ENCODE results near the gene RUNX1. TPM values are rescaled to one million over a fixed set of nuclear protein-coding genes. Genes with fewer than 3 reads are reported as not detected.
A peak's percentile ranks its signal among the peaks of the same experiment; 100 is the strongest.

The RUNX1 gene
- total RNA-seq, 1 experiment from 2014 or later = 3.9 TPM

DNA sequence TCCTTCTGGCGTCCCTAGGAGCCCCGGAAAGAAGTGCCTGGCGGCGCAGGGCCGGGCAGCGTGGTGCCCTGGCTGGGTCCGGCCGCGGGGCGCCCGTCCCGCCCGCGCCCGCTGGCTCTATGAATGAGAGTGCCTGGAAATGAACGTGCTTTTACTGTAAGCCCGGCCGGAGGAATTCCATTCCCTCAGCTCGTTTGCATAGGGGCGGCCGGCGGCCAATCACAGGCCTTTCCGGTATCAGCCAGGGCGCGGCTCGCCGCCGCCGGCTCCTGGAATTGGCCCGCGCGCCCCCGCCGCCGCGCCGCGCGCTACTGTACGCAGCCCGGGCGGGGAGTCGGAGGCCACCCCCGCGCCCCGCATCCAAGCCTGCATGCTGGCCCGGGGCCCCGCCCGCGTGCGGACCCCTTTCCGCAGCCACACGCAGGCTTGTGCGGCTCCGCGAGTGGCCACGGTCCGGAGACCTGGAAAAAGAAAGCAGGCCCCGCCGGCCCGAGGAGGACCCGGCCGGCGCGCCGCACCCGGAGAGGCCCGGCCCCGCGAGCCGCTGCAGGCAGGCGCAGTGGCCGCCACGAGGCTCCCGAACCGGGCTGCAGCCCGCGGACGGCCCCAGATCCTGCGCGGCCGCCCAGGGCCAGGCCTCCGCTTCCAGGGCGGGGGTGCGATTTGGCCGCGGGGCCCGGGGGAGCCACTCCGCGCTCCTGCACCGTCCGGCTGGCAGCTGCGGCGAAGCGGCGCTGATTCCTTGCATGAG is 160.4 kb downstream of the RUNX1 start:
- in situ Hi-C loops (cut with HindIII; ENCODE audit: low pct_unique_long_range_greater_than_20kb, low sequenced_read_pairs) = no loop called here
- peak; percentile 92 for DNase-seq (ENCODE audit: low read depth, low spot score)

DNA sequence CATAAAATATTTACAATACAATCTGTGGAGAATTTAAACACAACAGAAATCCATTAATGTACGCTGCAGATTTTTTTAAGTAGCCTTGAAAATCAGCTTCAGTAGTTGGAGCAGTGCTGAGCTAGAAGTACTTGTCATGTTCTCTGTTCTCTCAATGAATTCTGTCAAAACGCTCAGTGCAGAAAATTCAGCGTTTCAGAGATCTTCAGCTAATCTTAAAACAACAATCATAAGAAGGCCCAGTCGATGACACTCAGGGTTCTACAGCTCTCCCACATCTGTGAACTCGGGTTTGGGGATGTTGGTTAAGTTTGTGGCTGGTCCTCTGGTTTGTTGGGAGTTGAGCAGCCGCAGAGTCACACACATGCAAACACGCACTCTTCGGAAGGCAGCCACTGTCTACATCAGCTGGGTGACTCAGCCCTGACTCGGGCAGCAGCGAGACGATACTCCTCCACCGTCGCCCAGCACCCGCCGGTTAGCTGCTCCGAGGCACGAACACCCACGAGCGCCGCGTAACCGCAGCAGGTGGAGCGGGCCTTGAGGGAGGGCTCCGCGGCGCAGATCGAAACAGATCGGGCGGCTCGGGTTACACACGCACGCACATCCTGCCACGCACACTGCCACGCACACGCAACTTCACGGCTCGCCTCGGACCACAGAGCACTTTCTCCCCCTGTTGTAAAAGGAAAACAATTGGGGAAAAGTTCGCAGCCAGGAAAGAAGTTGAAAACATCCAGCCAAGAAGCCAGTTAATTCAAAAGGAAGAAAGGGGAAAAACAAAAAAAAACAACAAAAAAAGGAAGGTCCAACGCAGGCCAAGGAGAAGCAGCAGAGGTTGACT is 161.2 kb downstream of the RUNX1 start:
- peak; percentile 60 for DNase-seq (ENCODE audit: low read depth, low spot score)
- in situ Hi-C loops (cut with HindIII; ENCODE audit: low pct_unique_long_range_greater_than_20kb, low sequenced_read_pairs) = no loop called here

DNA sequence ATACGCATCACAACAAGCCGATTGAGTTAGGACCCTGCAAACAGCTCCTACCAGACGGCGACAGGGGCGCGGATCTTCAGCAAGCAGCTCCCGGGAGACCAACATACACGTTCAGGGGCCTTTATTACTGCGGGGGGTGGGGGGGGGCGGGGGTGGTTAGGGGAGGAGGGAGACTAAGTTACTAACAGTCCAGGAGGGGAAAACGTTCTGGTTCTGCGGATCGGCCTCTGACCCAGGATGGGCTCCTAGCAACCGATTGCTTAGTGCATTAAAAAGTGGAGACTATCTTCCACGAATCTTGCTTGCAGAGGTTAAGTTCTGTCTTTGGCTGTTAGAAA is 162.0 kb downstream of the RUNX1 start:
- DNase-seq (ENCODE audit: low read depth, low spot score) = no peak

DNA sequence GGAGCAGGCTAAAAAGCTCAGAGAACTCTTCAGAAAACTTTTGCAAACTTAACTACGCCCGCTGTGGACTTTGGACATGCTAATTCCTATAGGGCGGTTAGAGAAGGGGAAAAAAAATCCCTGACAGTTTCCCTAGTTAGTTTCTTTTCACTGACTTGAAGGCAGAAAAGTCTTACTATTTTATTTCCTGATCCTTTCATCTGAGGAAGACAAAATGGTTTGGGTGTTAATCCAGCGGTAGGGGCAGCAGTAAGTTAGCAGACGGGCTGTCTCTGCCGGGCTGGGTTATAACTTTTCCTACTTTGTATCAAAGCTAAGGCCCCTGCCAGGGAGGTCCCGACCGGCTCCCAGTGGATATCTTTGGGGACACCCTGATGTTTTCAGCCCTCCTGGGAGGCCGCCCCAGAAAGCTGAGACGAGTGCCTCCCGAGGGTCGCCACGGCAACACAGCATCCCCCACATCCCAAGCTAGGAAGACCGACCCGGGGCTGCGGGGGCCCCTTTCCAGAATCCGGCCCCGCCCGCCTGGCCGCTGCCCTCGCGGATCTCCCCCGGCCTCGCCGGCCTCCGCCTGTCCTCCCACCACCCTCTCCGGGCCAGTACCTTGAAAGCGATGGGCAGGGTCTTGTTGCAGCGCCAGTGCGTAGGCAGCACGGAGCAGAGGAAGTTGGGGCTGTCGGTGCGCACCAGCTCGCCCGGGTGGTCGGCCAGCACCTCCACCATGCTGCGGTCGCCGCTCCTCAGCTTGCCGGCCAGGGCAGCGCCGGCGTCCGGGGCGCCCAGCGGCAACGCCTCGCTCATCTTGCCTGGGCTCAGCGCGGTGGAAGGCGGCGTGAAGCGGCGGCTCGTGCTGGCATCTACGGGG is 162.6 kb downstream of the RUNX1 start:
- in situ Hi-C loops (cut with HindIII; ENCODE audit: low pct_unique_long_range_greater_than_20kb, low sequenced_read_pairs) = no loop called here
- no peak for DNase-seq (ENCODE audit: low read depth, low spot score)

More for the DNA sequence above, 162.0 kb downstream of the RUNX1 start:
- in situ Hi-C loops (cut with HindIII; ENCODE audit: low pct_unique_long_range_greater_than_20kb, low sequenced_read_pairs) = no loop called here

DNA sequence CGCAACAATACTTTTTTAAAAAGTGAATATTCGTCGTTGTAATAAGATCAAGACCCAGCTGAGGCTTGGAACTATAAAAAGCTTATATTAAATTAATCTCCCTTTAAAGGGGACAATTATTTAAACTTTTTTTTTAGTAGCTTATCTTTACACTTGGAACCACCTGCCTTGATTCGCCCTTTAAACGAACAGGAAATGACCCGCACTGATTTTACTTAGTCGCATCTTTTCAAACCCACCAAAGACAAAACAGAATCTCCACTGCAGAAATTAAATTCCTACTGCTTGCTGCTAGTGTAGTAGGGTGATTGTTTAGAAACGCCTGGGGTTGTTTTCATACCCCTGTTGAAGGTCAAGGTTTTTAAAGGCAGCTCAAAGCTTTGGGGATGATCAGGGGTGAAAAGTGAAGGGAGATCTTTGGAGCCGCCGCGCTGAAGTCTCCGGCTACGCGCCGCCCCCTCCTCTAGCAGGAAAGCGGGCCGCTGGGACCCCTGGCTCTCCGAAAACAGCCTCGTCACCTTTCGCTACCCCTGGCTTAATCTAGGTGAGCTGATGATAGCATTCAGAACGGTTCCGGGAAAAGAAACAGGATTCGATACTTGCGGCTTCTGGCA is 163.4 kb downstream of the RUNX1 start:
- in situ Hi-C loops (cut with HindIII; ENCODE audit: low pct_unique_long_range_greater_than_20kb, low sequenced_read_pairs) = no loop called here
- peak; percentile 32 for DNase-seq (ENCODE audit: low read depth, low spot score)

DNA sequence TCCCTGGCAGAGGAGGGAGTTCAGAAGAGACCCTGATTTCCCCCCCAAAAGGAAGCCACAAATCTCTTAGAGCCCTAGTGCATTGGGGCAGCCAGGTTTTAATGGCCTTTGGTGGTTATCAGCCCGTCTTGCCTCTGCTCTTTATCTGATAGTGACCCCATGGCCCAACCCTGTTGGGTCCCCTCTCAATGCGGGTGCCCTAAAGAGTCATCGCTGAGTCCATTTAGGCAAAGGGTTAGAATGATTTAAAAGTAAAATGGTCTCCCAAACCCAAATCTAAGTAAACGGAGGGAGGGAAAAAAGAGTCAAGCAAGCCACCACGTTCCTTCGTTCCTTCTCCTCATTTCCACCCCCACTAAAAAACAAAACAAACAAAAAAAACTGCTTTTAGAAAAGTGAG is 164.0 kb downstream of the RUNX1 start:
- DNase-seq (ENCODE audit: low read depth, low spot score) = no peak
- in situ Hi-C loops (cut with HindIII; ENCODE audit: low pct_unique_long_range_greater_than_20kb, low sequenced_read_pairs) = no loop called here

DNA sequence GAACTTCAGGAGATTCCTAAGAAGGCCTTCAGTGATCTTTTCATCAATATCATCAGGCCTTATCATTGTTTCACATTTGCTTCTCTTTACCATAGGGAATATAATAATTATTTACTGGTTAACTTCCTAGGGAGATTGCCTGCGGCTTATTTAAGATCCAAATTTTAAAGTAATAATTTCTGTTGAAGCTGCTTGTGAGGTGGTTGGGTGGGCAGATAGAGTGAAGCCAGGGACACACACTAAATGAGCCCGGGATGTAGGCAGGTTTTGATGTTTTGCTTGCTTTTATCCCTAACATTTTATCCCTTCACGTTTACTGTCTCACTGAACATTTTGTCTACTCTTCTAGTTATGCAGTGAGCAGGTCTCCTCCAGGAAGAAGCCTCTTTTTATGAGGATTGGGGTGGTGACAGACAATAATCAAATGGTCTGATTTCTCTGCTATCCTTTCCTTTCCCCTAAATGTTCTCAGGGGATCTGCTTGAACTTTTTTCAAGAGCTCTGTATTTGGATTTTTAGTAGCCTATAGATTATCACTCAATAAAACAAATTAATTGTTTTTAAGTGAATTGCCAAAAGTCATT is 164.7 kb downstream of the RUNX1 start:
- in situ Hi-C loops (cut with HindIII; ENCODE audit: low pct_unique_long_range_greater_than_20kb, low sequenced_read_pairs) = no loop called here
- no peak for DNase-seq (ENCODE audit: low read depth, low spot score)

DNA sequence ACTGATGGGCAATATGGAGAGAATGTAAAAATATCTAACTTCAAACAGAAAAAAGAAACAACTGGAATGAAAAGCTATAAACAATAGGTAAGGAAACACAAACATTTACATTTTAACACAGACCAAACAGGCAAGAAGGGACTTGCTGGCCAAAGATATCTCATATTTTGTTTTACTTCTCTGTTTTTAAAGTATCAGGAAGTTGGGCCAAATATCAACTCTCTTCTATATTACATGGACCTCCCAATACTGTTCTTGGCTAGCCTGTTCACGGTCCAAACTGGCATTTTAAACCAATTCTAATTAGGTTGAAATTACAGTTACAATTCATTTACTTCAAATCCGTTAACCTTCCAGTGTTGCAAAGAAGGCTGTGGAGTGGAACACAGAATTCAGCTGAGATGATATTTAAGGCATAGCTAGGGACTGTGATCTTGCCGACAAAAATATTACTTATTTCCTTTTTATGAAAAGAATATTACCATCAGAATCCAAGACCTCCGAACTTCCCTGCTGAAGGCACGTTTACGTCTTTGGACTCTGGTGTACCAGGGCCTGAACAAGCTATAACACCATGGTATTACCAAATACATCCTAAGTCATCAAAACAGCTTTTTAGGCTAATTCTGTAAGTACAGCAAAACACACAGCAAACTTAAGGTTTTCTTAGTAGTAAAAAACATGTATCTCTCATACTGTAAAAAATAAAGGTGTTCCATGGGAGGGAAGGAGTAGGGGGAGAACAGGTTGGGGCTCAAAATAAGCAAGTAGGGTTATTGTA is 165.4 kb downstream of the RUNX1 start:
- no peak for DNase-seq (ENCODE audit: low read depth, low spot score)
- in situ Hi-C loops (cut with HindIII; ENCODE audit: low pct_unique_long_range_greater_than_20kb, low sequenced_read_pairs) = no loop called here

DNA sequence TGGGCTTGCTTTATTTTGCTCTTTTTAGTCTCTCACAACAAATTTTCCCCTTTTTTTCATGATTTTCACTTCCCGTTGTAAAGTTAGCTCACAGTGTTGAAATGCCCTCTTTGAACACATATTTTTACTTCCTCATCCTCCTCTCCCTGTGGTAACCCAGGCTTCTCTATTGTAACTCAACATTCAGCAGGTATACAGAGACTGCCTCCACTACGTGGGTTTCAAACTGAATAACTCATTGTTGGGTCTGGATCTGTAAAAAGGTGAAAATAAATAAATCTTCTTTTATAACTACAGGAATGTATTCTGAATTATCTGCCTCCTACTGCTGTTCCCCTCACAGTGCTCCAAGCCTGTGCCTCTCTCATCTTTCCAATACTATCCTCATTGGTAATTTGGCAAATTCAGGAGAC is 166.4 kb downstream of the RUNX1 start:
- in situ Hi-C loops (cut with HindIII; ENCODE audit: low pct_unique_long_range_greater_than_20kb, low sequenced_read_pairs) = no loop called here
- DNase-seq (ENCODE audit: low read depth, low spot score) = no peak

DNA sequence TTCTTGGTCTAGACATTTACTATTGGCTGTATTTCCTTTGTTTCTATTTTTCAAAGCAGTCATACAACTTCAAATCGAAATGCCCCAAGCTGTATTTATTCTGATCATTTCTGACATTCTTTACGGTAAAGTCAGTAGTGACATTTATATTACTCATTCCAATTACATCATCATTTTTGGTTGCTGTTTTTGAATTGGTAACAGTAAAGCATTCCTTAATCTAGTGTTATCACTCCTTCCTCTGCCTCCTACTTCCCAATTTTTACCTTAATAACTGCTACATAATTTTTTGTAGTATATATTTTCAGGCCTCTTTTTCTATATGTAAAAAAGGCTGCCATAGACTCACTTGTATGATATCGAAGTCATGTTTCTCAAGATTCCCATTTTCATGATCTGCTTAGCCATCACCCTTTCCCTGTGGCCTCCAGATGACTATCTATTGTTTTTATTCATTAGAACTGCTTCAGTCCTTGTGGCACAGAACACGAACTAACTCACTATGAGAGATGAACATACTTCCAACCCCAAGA is 167.2 kb downstream of the RUNX1 start:
- in situ Hi-C loops (cut with HindIII; ENCODE audit: low pct_unique_long_range_greater_than_20kb, low sequenced_read_pairs) = no loop called here
- no peak for DNase-seq (ENCODE audit: low read depth, low spot score)

DNA sequence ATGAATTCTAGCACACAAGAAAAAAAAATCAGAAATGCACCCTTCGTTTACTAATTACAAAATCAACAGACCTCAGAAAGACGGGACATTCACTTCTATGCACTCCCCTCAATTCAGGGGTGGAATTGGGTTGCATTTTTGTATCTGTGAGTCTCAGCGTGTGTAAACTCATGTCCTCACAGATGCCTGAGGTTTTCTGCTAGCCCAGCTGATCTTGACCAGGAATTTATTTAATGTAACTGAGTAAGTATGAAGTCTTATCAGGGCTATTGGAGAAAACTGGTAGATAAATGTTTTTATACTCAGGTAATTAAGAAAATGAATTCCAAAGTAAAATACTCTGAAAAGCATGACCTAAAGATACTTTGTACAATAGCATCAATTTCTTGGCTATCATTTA is 167.7 kb downstream of the RUNX1 start:
- in situ Hi-C loops (cut with HindIII; ENCODE audit: low pct_unique_long_range_greater_than_20kb, low sequenced_read_pairs) = no loop called here
- no peak for DNase-seq (ENCODE audit: low read depth, low spot score)

DNA sequence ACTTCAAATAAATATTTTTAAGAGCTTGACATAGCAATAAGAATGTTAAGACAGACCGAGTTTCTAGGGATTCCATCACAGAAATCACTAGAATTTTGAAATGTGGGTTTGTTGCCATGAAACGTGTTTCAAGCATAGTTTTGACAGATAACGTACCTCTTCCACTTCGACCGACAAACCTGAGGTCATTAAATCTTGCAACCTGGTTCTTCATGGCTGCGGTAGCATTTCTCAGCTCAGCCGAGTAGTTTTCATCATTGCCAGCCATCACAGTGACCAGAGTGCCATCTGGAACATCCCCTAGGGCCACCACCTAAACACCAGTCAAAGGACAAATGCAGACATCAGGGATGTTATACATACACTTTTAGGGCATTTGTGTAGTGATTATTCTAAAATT is 168.7 kb downstream of the RUNX1 start:
- in situ Hi-C loops (cut with HindIII; ENCODE audit: low pct_unique_long_range_greater_than_20kb, low sequenced_read_pairs) = no loop called here

DNA sequence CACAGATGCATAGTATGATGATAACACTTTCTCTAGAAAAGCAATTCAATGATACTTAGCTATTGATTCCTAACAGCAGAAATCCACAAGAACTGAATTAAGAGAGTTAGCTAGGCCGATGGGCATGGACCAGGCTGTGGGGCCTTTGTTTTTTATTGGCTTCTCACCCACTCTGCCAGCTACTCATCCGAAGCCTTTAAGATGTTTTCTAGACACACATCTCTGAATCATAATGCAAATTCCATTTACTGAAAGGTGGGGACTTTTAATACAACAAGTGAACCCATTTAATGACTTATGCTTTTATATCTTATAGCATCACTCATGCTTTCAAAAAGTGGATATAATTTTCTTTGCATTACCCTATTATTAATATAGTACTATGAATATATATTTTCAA is 170.2 kb downstream of the RUNX1 start:
- in situ Hi-C loops (cut with HindIII; ENCODE audit: low pct_unique_long_range_greater_than_20kb, low sequenced_read_pairs) = no loop called here
- DNase-seq (ENCODE audit: low read depth, low spot score) = no peak

More for the DNA sequence above, 168.7 kb downstream of the RUNX1 start:
- no peak for DNase-seq (ENCODE audit: low read depth, low spot score)

DNA sequence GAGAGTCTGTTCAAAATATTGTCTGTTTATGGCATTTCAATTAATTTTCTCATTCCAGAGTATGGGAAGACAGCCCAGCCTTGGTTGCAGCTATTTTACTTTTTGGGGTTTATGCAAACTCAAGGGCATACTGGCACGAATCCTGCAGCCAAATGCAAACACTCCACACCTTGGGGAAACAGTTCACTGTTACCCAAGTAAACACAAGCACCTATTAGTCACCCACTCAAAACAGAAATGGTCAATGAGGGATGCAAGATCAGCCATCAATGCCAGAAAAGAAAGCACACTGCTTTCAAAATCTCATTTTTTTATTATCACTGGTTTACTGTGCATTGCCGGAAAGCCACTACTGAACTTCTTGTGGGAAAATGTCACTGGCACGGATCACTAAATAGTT is 170.6 kb downstream of the RUNX1 start:
- in situ Hi-C loops (cut with HindIII; ENCODE audit: low pct_unique_long_range_greater_than_20kb, low sequenced_read_pairs) = no loop called here
- no peak for DNase-seq (ENCODE audit: low read depth, low spot score)

DNA sequence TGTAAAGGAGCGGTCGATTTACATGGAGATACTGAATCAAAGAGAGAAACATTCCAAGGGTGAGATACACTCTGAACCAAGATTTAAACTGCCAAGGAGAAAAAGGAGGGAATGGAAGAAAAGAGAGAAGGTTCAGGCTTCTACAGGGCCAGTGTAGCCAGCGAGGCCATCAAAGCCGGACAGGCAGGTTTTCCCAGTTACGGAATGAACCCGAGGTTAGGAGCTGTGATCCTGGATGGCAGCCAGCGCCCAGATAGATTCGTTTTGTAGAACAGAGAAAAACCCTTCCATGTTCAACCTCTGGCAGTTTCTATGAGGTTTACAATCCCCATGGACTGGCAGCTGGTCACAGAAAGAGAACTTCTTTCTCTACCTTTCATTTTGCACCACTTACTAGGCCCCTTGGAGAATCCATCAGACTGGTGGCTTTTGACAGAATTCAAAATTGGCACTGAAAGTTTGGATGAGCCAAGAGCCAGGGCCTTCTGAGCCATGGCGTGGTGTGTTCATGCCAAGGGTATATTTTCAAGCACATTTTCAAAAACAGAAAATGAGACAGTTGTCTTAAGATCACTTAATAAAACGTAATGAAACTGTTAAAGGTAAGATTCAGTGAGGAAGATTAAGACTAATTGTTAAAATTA is 171.5 kb downstream of the RUNX1 start:
- in situ Hi-C loops (cut with HindIII; ENCODE audit: low pct_unique_long_range_greater_than_20kb, low sequenced_read_pairs) = no loop called here
- no peak for DNase-seq (ENCODE audit: low read depth, low spot score)

DNA sequence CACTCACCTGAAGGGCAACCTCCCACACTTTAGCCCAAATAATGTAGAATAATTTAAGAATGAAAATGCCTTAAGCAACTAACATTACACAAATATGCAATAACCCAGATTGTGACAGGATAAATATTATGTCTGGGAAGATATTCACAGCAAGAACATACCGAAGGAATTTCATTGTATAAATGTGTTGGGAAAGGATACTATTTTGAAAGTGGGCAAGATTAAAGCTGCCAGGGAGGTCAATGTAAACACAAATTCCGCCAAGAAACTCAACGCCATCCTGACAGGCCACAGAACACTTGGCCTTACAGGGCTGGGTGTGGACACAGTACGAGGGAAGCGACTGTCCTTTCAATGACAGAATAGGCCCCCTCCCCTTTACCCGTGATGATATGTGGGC is 173.3 kb downstream of the RUNX1 start:
- DNase-seq (ENCODE audit: low read depth, low spot score) = no peak
- in situ Hi-C loops (cut with HindIII; ENCODE audit: low pct_unique_long_range_greater_than_20kb, low sequenced_read_pairs) = no loop called here

Data from SK-MEL-5 (cell line).